ENCODE measurements around the gene TIAM2. TPM values are rescaled to one million over a fixed set of nuclear protein-coding genes. Genes with fewer than 3 reads are reported as not detected.
A peak's percentile ranks its signal among the peaks of the same experiment; 100 is the strongest.

The TIAM2 gene
- total RNA-seq, 8 experiments from 2014 or later = 5.2 to 34.7 (median 10.7) TPM

- ATAC-seq (replicated peaks in 6 of 8) = no peak
- no peak overlapping the region for H3K27ac ChIP-seq
- 56 to 100% (median 94%) methylated on average over 1 to 4 of the region's 4 CpGs; no CpG with 5 or more reads in 2 of the 10 experiments for WGBS, 10 experiments
- H3K4me3 ChIP-seq = no peak overlapping the region
- no peaks in the 10 kb centered on the region for H3K4me1 ChIP-seq (replicated peaks in 1 of 2)
- in situ Hi-C loops (cut with MboI; ENCODE audit: low pct_unique_long_range_greater_than_20kb in 2 of 9, low sequenced_read_pairs in 9 of 9, unreplicated experiment in 9 of 9) = no loop called here
Measured at GRCh38 chr6:155038104-155038503, 43.0 kb downstream of the TIAM2 start.

DNA sequence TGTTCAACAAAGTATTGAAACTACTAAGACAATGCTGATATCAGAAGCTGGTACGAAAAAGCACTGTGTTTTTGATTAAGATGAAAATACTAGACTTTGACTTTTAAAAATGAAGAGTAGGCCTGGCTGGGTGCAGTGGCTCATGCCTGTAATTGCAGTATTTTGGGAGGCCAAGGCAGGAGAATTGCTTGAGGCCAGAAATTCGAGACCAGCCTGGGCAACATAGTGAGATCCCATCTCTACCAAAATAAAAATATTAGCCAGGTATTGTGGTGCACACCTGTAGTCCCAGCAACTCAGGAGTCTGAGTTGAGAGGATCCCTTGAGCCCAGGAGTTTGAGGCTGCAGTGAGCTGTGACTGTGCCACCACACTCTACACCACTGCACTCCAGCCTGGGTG lies 43.4 kb downstream of the TIAM2 start:
- 56 to 100% (median 70%) methylated on average over 1 to 2 of the region's 2 CpGs; no CpG with 5 or more reads in 3 of the 10 experiments for WGBS, 10 experiments
- no peak overlapping the region for H3K27ac ChIP-seq
- H3K4me3 ChIP-seq = no peak overlapping the region
- no peak for ATAC-seq (replicated peaks in 6 of 8)
- no peaks in the 10 kb centered on the region for H3K4me1 ChIP-seq (replicated peaks in 1 of 2)
- in situ Hi-C loops (cut with MboI; ENCODE audit: low pct_unique_long_range_greater_than_20kb in 2 of 9, low sequenced_read_pairs in 9 of 9, unreplicated experiment in 9 of 9) = no loop called here

DNA sequence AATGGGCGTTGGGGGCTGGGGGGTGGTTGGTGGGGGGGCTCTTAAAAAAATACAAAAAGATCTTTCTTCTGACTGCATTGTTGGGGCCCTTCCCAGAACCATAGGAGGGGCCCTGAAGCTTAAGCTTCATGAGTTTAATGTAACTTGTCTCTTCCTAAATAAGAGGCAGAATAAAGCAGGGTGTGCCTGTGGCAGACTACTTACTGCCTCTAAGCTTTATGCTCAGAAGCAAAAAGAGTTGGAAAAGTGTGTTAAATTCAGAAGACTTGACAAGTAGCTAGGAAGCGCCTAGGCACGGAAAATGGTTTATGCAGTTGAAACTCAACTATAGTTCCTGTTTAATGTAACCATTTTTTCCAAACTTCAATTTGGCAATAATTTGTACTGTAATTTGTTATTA lies 44.5 kb downstream of the TIAM2 start:
- H3K4me3 ChIP-seq = no peak overlapping the region
- in situ Hi-C loops (cut with MboI; ENCODE audit: low pct_unique_long_range_greater_than_20kb in 2 of 9, low sequenced_read_pairs in 9 of 9, unreplicated experiment in 9 of 9) = no loop called here
- no peak for ATAC-seq (replicated peaks in 6 of 8)
- WGBS, 10 experiments = 90 to 100% (median 100%) methylated on average over 1 to 2 of the region's 3 CpGs; no CpG with 5 or more reads in 2 of the 10 experiments
- no peak overlapping the region for H3K27ac ChIP-seq
- H3K4me1 ChIP-seq (replicated peaks in 1 of 2) = no peaks in the 10 kb centered on the region

- peak in 1 of 8 experiments; percentile 38 for ATAC-seq (replicated peaks in 6 of 8)
Measured at GRCh38 chr6:155040154-155040553, 45.0 kb downstream of the TIAM2 start.

DNA sequence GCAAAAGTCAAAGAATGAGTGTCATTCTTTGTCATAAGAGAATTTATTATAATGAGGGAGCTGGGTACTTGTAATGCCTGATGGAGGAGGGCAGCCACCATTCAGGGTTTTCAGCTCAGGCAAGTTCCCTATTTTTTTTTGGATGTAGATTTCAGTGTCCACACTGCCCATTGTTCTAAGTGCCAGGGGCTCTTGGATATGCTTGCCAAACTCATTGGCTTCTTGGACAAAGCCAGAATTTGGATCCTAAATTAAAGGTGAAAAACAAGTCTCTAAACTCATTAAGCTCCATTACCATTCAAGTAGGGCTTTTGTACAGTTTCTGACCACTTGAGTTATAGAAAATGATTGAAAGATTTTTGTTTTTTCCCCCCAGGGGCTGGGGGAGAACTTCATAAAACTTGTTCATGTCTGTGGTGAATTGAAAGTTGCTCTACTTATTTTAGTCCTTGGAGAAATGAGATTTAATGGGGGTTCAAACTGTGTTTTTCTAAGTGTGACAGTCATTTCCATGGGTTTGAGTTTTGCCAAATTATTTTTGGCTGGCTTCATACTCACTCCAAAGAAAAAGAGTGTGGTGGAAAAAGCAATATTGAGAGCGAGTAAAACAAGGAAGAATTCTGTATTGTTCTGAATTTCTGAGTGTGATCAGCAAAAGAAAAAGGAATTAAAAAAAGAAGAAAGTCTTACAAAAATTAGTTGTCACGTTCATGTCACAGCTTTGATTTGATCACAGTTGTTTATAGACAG lies 46.0 kb downstream of the TIAM2 start:
- Histone ChIP-seq H3K27ac (no peak overlapping the region), H3K4me3 (no peak overlapping the region), H3K4me1 (replicated peaks in 1 of 2) (no peaks in the 10 kb centered on the region)
- in situ Hi-C loops (cut with MboI; ENCODE audit: low pct_unique_long_range_greater_than_20kb in 2 of 9, low sequenced_read_pairs in 9 of 9, unreplicated experiment in 9 of 9) = no loop called here
- ATAC-seq (replicated peaks in 6 of 8) = no peak
- 67 to 100% (median 91%) methylated on average over 1 to 2 of the region's 2 CpGs for WGBS, 10 experiments

More at GRCh38 chr6:155040154-155040553, 45.0 kb downstream of the TIAM2 start:
- no peak overlapping the region for H3K27ac ChIP-seq
- in situ Hi-C loops (cut with MboI; ENCODE audit: low pct_unique_long_range_greater_than_20kb in 2 of 9, low sequenced_read_pairs in 9 of 9, unreplicated experiment in 9 of 9) = no loop called here
- H3K4me1 ChIP-seq (replicated peaks in 1 of 2) = no peaks in the 10 kb centered on the region
- WGBS, 10 experiments = 0 to 100% (median 28%) methylated on average over 1 of the region's 2 CpGs; no CpG with 5 or more reads in 6 of the 10 experiments
- H3K4me3 ChIP-seq = no peak overlapping the region

DNA sequence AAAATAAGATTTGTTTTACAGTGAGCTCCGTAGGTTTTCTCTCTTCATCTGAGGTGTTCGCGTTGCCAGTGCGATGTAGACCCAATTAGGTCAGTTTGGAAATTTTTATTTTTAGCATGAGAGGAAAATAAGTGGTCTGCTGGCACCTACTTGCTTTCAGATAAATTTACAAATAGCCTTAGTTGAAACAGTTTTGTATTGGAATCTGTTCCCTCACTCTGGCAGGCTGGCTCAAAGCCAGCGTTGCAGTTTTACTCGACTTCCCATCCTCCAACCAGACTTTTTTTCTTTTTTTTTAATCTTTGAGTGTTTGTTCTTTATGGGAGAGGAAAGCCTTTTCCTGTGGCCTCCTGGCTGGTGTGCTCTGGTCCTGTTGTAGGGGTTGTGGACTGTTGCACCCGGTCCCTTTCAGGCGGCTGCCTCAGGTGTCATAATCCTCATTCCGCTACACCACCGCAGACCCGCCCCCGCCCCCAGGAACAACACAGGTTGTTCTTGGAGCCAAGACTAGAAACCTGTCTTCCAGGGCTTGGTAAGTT lies 46.7 kb downstream of the TIAM2 start:
- no peak for ATAC-seq (replicated peaks in 6 of 8)
- Histone ChIP-seq H3K27ac (no peak overlapping the region), H3K4me1 (replicated peaks in 1 of 2) (no peaks in the 10 kb centered on the region), H3K4me3 (no peak overlapping the region)
- 27 to 95% (median 83%) methylated on average over 2 to 12 of the region's 12 CpGs for WGBS, 10 experiments
- in situ Hi-C loops (cut with MboI; ENCODE audit: low pct_unique_long_range_greater_than_20kb in 2 of 9, low sequenced_read_pairs in 9 of 9, unreplicated experiment in 9 of 9) = no loop called here

- no peaks in the 10 kb centered on the region for H3K4me1 ChIP-seq (replicated peaks in 1 of 2)
Measured at GRCh38 chr6:155042983-155043382, 47.9 kb downstream of the TIAM2 start.

DNA sequence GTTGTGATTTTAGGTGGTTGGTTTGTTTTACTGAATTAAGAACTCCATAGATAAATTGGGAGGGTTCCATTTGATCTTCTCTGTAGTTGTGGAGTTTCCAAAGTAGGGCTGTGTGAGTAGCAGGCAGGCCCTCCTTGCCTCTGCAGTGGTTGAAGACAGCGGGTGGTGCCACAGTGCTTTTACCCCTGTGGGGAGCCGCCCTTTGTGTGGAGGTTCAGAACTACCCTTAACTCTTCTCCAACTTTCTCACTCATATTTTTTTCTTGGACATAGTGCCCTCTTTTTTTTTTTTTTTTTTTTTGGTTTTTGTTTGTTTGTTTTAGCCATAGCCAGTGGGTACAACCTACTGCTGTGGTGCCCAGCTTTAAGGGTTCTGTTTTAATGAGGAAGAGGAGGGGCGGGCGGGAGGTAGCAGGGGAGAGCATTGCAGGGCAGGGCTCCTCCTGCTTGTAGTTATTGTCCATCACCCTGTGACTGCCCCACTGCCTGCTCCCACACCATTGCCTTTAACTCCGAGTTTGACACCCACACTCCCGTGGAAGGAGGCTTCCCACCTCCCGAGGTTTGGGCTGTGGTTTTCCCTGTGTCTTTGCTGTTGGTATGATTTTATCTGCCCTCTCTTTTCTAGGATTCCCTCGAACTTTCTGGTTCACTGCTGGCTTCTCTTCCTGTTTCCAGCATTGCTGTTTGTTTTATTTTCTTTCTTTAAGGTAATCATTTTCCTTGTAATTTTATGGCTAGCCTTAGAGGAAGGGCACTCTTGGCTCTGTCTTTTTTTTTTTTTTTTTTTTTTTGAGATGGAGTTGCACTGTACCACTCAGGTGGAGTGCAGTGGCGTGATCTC lies 50.7 kb downstream of the TIAM2 start:
- H3K4me1 ChIP-seq (replicated peaks in 1 of 2) = no peaks in the 10 kb centered on the region
- in situ Hi-C loops (cut with MboI; ENCODE audit: low pct_unique_long_range_greater_than_20kb in 2 of 9, low sequenced_read_pairs in 9 of 9, unreplicated experiment in 9 of 9) = no loop called here
- 67 to 100% (median 90%) methylated on average over 2 to 7 of the region's 9 CpGs; no CpG with 5 or more reads in 1 of the 10 experiments for WGBS, 10 experiments
- H3K4me3 ChIP-seq = no peak overlapping the region
- H3K27ac ChIP-seq = no peak overlapping the region
- ATAC-seq (replicated peaks in 6 of 8) = no peak

More at GRCh38 chr6:155042983-155043382, 47.9 kb downstream of the TIAM2 start:
- WGBS, 10 experiments = 13 to 100% (median 85%) methylated on average over 1 of the region's 2 CpGs; no CpG with 5 or more reads in 6 of the 10 experiments
- H3K4me3 ChIP-seq = no peak overlapping the region
- no peak overlapping the region for H3K27ac ChIP-seq
- in situ Hi-C loops (cut with MboI; ENCODE audit: low pct_unique_long_range_greater_than_20kb in 2 of 9, low sequenced_read_pairs in 9 of 9, unreplicated experiment in 9 of 9) = no loop called here
- no peak for ATAC-seq (replicated peaks in 6 of 8)

GRCh38 chr6:155047523-155047922 lies 52.4 kb downstream of the TIAM2 start:
- 64 to 100% (median 100%) methylated on average over 1 to 2 of the region's 7 CpGs; no CpG with 5 or more reads in 6 of the 10 experiments for whole genome bisulfite sequencing, 10 experiments
- Histone ChIP-seq H3K27ac (no peak overlapping the region), H3K4me3 (no peak overlapping the region), H3K4me1 (replicated peaks in 1 of 2) (no peaks in the 10 kb centered on the region)
- no peak for ATAC-seq (replicated peaks in 6 of 8)
- in situ Hi-C loops (cut with MboI; ENCODE audit: low pct_unique_long_range_greater_than_20kb in 2 of 9, low sequenced_read_pairs in 9 of 9, unreplicated experiment in 9 of 9) = no loop called here

DNA sequence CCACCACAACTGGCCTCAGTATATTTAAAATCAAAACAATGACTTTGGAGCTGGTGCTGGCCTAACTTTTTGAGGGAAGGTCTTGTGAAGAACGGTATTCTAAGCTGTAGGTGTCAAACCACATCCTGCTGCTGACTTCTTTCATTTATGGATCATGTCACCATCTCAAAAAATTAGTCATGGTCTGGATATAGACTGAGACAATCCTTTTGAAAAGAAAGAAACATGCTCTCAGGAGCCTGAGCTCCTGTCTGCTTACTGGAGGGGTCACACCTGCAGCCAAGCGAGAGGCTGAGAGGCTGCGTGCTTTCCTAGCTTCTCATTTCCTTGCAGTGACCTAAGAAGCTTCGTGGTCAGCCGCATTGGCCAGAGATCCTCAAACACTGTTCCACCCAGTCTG lies 55.2 kb downstream of the TIAM2 start:
- H3K4me3 ChIP-seq = no peak overlapping the region
- H3K4me1 ChIP-seq (replicated peaks in 1 of 2) = no peaks in the 10 kb centered on the region
- ATAC-seq (replicated peaks in 6 of 8) = no peak
- H3K27ac ChIP-seq = no peak overlapping the region
- 40 to 100% (median 93%) methylated on average over 1 to 5 of the region's 5 CpGs; no CpG with 5 or more reads in 1 of the 10 experiments for WGBS, 10 experiments
- in situ Hi-C loops (cut with MboI; ENCODE audit: low pct_unique_long_range_greater_than_20kb in 2 of 9, low sequenced_read_pairs in 9 of 9, unreplicated experiment in 9 of 9) = no loop called here

DNA sequence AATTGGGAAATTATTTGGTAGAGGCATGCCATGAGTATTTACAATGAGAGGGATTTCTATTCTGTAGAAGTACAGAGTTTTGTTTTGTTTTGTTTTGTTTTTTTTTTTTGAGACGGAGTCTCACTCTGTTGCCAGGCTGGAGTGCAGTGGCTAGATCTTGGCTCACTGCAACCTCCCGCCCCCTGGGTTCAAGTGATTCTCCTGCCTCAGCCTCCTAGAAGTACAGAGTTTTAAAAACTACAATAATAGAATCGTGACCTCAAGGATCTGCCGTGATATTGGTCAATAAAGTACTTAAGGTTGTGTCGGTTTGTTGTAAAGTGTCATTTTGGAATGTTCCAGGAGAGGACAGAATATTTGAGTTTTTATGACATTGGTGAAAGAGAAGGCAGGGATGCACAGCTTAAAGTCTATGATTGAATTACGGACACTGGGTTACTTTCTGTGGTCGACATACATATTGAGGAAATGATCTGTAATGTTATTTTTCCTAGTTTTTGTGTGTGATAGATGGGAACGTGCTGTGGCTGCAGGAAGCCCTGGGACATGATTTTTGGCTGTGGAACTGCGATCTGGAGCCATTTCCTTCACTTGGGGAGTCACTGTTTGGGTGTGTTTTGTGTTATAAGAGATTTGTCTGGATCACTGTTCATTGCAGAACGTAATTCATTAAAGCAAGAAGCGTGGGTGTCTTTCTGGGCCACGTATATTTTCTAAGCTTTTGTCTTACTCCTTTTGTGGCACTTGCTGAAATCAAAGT lies 59.6 kb downstream of the TIAM2 start:
- no peak overlapping the region for H3K27ac ChIP-seq

GRCh38 chr6:155055729-155056128 lies 60.6 kb downstream of the TIAM2 start:
- WGBS, 10 experiments = 71 to 100% (median 97%) methylated on average over 1 to 2 of the region's 2 CpGs; no CpG with 5 or more reads in 2 of the 10 experiments
- in situ Hi-C loops (cut with MboI; ENCODE audit: low pct_unique_long_range_greater_than_20kb in 2 of 9, low sequenced_read_pairs in 9 of 9, unreplicated experiment in 9 of 9) = no loop called here
- no peaks in the 10 kb centered on the region for H3K4me1 ChIP-seq (replicated peaks in 1 of 2)

More for the DNA sequence above, 59.6 kb downstream of the TIAM2 start:
- 16 to 80% (median 68%) methylated on average over 2 to 11 of the region's 12 CpGs for WGBS, 10 experiments
- H3K4me3 ChIP-seq = no peak overlapping the region
- in situ Hi-C loops (cut with MboI; ENCODE audit: low pct_unique_long_range_greater_than_20kb in 2 of 9, low sequenced_read_pairs in 9 of 9, unreplicated experiment in 9 of 9) = no loop called here
- H3K4me1 ChIP-seq (replicated peaks in 1 of 2) = no peaks in the 10 kb centered on the region
- no peak for ATAC-seq (replicated peaks in 6 of 8)

More at GRCh38 chr6:155055729-155056128, 60.6 kb downstream of the TIAM2 start:
- Histone ChIP-seq H3K27ac (no peak overlapping the region), H3K4me3 (no peak overlapping the region)
- no peak for ATAC-seq (replicated peaks in 6 of 8)

Measured in motor neuron (in vitro differentiated cells).